ENCODE results near the gene CELF6.
A peak's percentile ranks its signal among the peaks of the same experiment; 100 is the strongest.

The CELF6 gene
- 0 reads per million in 2 experiments for total RNA-seq

GRCh38 chr15:72319985-72320671 lies at the start of gene CELF6:
Gene CELF6, minus strand, starts transcription at chr15:72320157. Its CDS starts 283 bp downstream, at chr15:72319874.
- DNase-seq (ENCODE audit: low read depth): peak; percentile 74

GRCh38 chr15:72368899-72369298 lies 48.9 kb upstream of the CELF6 start:
- DNase-seq (ENCODE audit: low read depth): no peak

- DNase-seq (ENCODE audit: low read depth): no peak
Observed at GRCh38 chr15:72368325-72368724, 48.4 kb upstream of the CELF6 start.

- DNase-seq (ENCODE audit: low read depth): no peak
Observed at GRCh38 chr15:72365844-72366243, 45.9 kb upstream of the CELF6 start.

GRCh38 chr15:72361176-72361575 lies 41.2 kb upstream of the CELF6 start:
- no peak for DNase-seq (ENCODE audit: low read depth)

- DNase-seq (ENCODE audit: low read depth): no peak
Observed at GRCh38 chr15:72358650-72359171, 38.8 kb upstream of the CELF6 start.

- DNase-seq (ENCODE audit: low read depth): no peak
Observed at GRCh38 chr15:72358121-72358520, 38.2 kb upstream of the CELF6 start.

- DNase-seq (ENCODE audit: low read depth): no peak
Observed at GRCh38 chr15:72354496-72354895, 34.5 kb upstream of the CELF6 start.

- DNase-seq (ENCODE audit: low read depth): no peak
Observed at GRCh38 chr15:72353266-72353665, 33.3 kb upstream of the CELF6 start.

- no peak for DNase-seq (ENCODE audit: low read depth)
Observed at GRCh38 chr15:72345806-72346205, 25.8 kb upstream of the CELF6 start.

GRCh38 chr15:72345280-72345679 lies 25.3 kb upstream of the CELF6 start:
- no peak for DNase-seq (ENCODE audit: low read depth)

GRCh38 chr15:72344602-72345001 lies 24.6 kb upstream of the CELF6 start:
- no peak for DNase-seq (ENCODE audit: low read depth)

- peak; percentile 13 for DNase-seq (ENCODE audit: low read depth)
Observed at GRCh38 chr15:72342385-72342784, 22.4 kb upstream of the CELF6 start.

- DNase-seq (ENCODE audit: low read depth): no peak
Observed at GRCh38 chr15:72341361-72341760, 21.4 kb upstream of the CELF6 start.

- no peak for DNase-seq (ENCODE audit: low read depth)
Observed at GRCh38 chr15:72340366-72340765, 20.4 kb upstream of the CELF6 start.

- no peak for DNase-seq (ENCODE audit: low read depth)
Observed at GRCh38 chr15:72339777-72340177, 19.8 kb upstream of the CELF6 start.

- DNase-seq (ENCODE audit: low read depth): no peak
Observed at GRCh38 chr15:72338617-72339321, 18.8 kb upstream of the CELF6 start.

- no peak for DNase-seq (ENCODE audit: low read depth)
Observed at GRCh38 chr15:72338148-72338547, 18.2 kb upstream of the CELF6 start.

- no peak for DNase-seq (ENCODE audit: low read depth)
Observed at GRCh38 chr15:72334842-72335241, 14.9 kb upstream of the CELF6 start.

- DNase-seq (ENCODE audit: low read depth): no peak
Observed at GRCh38 chr15:72331021-72331420, 11.1 kb upstream of the CELF6 start.

- DNase-seq (ENCODE audit: low read depth): no peak
Observed at GRCh38 chr15:72323752-72324151, 3.8 kb upstream of the CELF6 start.

- DNase-seq (ENCODE audit: low read depth): peak; percentile 22
Observed at GRCh38 chr15:72319360-72319984, 485 bp downstream of the CELF6 start.

GRCh38 chr15:72318408-72318942 lies 1.5 kb downstream of the CELF6 start:
- no peak for DNase-seq (ENCODE audit: low read depth)

Measured in T follicular helper cell (primary cell).